SK-N-SH treated with all-trans-retinoic acid at 6 μM for 48 hours (cell line): Measurements from ENCODE around the gene CASZ1.

Experiments
- ATAC-seq: fragments of 200-7000 bp; cut with Tn5 transposase; 3 replicates; pipeline ENCODE4 v1.9.1; 2020; ENCODE audit warnings: mild to moderate bottlenecking, moderate library complexity
- ARNTL ChIP-seq: fragments of 450-650 bp; formaldehyde crosslinking; IDR thresholded peaks from 2 replicates; pipeline ENCODE4 v1.5.0; 2020; ENCODE audit warnings: low read depth, mild to moderate bottlenecking, moderate library complexity, borderline replicate concordance
- BACH2 ChIP-seq: fragments of 250-450 bp; sonication (Bioruptor Pico); IDR thresholded peaks from 2 replicates; pipeline ENCODE4 v1.9.0; 2021; ENCODE audit warnings: mild to moderate bottlenecking, borderline replicate concordance
- CSDC2 ChIP-seq: fragments of 250-450 bp; sonication (Bioruptor Pico); IDR thresholded peaks from 2 replicates; pipeline ENCODE4 v1.5.0; 2020; ENCODE audit warnings: mild to moderate bottlenecking, moderate library complexity
- ESRRG ChIP-seq: fragments of 250-450 bp; sonication (Bioruptor Pico); IDR thresholded peaks from 2 replicates; pipeline ENCODE4 v1.6.1; 2021; ENCODE audit warnings: mild to moderate bottlenecking
- GLIS3 ChIP-seq: fragments of 250-450 bp; sonication (Bioruptor Pico); IDR thresholded peaks from 2 replicates; pipeline ENCODE4 v1.5.0; 2020; ENCODE audit warnings: mild to moderate bottlenecking, moderate library complexity
- ISL1 ChIP-seq: fragments of 250-450 bp; sonication (Bioruptor Pico); IDR thresholded peaks from 2 replicates; pipeline ENCODE4 v2.1.2; 2022; ENCODE audit warnings: mild to moderate bottlenecking, moderate library complexity
- OSR1 ChIP-seq: fragments of 250-450 bp; sonication (Bioruptor Pico); IDR thresholded peaks from 2 replicates; pipeline ENCODE4 v1.8.0; 2022; ENCODE audit warnings: moderate library complexity, mild to moderate bottlenecking, inconsistent platforms
- PPARA ChIP-seq: fragments of 250-450 bp; sonication (Bioruptor Pico); IDR thresholded peaks from 2 replicates; pipeline ENCODE4 v1.5.0; 2020; ENCODE audit warnings: mild to moderate bottlenecking, borderline replicate concordance
- SNAI2 ChIP-seq: fragments of 250-450 bp; sonication (Bioruptor Pico); IDR thresholded peaks from 2 replicates; pipeline ENCODE4 v1.5.0; 2020; ENCODE audit warnings: mild to moderate bottlenecking, moderate library complexity
- TCF4 ChIP-seq: fragments of 250-450 bp; sonication (Bioruptor Pico); IDR thresholded peaks from 2 replicates; pipeline ENCODE4 v1.8.0; 2021; ENCODE audit warnings: mild to moderate bottlenecking, moderate library complexity, borderline replicate concordance
- TOX ChIP-seq: fragments of 250-450 bp; sonication (Bioruptor Pico); IDR thresholded peaks from 2 replicates; pipeline ENCODE4 v1.8.0; 2021; ENCODE audit warnings: mild to moderate bottlenecking, moderate library complexity, borderline replicate concordance
- ZC3H10 ChIP-seq: fragments of 250-450 bp; sonication (Bioruptor Pico); IDR thresholded peaks from 2 replicates; pipeline ENCODE4 v1.5.1; 2021; ENCODE audit warnings: mild to moderate bottlenecking, moderate library complexity
- ZFP3 ChIP-seq: fragments of 250-450 bp; sonication (Bioruptor Pico); IDR thresholded peaks from 2 replicates; pipeline ENCODE4 v1.5.0; 2020; ENCODE audit warnings: mild to moderate bottlenecking, moderate library complexity
- ZFP30 ChIP-seq: fragments of 450-650 bp; formaldehyde crosslinking; IDR thresholded peaks from 2 replicates; pipeline ENCODE4 v1.5.0; 2022; ENCODE audit warnings: mild to moderate bottlenecking, moderate library complexity
- ZNF565 ChIP-seq: fragments of 450-650 bp; formaldehyde crosslinking; conservative IDR thresholded peaks from 2 replicates; pipeline ENCODE4 v1.5.0; 2020; ENCODE audit warnings: low read depth, mild to moderate bottlenecking, moderate library complexity
- ZNF70 ChIP-seq: fragments of 450-650 bp; formaldehyde crosslinking; IDR thresholded peaks from 2 replicates; pipeline ENCODE4 v1.5.0; 2020; ENCODE audit warnings: mild to moderate bottlenecking, moderate library complexity
- ZNF8 ChIP-seq: fragments of 450-650 bp; formaldehyde crosslinking; IDR thresholded peaks from 2 replicates; pipeline ENCODE4 v1.5.0; 2020; ENCODE audit warnings: mild to moderate bottlenecking, moderate library complexity
- TF ChIP-seq, protein P1 (sequence below): fragments of 250-450 bp; sonication (Bioruptor Pico); IDR thresholded peaks from 2 replicates; pipeline ENCODE4 v1.5.1; 2021; ENCODE audit warnings: mild to moderate bottlenecking, moderate library complexity
- TF ChIP-seq, protein P2 (sequence below): fragments of 250-450 bp; sonication (Bioruptor Pico); IDR thresholded peaks from 2 replicates; pipeline ENCODE4 v1.5.1; 2020; ENCODE audit warnings: low read depth, mild to moderate bottlenecking, moderate library complexity
- TF ChIP-seq, protein P3 (sequence below): fragments of 250-450 bp; sonication (Bioruptor Pico); IDR thresholded peaks from 2 replicates; pipeline ENCODE4 v1.8.0; 2021; ENCODE audit warnings: low read depth, mild to moderate bottlenecking, moderate library complexity, borderline replicate concordance
- TF ChIP-seq, protein P4 (sequence below): fragments of 250-450 bp; sonication (Bioruptor Pico); IDR thresholded peaks from 2 replicates; pipeline ENCODE4 v1.5.0; 2020; ENCODE audit warnings: mild to moderate bottlenecking, moderate library complexity
- TF ChIP-seq, protein P5 (sequence below): fragments of 250-450 bp; sonication (Bioruptor Pico); IDR thresholded peaks from 2 replicates; pipeline ENCODE4 v1.8.0; 2020; ENCODE audit warnings: mild to moderate bottlenecking, moderate library complexity, borderline replicate concordance

The CASZ1 gene

DNA sequence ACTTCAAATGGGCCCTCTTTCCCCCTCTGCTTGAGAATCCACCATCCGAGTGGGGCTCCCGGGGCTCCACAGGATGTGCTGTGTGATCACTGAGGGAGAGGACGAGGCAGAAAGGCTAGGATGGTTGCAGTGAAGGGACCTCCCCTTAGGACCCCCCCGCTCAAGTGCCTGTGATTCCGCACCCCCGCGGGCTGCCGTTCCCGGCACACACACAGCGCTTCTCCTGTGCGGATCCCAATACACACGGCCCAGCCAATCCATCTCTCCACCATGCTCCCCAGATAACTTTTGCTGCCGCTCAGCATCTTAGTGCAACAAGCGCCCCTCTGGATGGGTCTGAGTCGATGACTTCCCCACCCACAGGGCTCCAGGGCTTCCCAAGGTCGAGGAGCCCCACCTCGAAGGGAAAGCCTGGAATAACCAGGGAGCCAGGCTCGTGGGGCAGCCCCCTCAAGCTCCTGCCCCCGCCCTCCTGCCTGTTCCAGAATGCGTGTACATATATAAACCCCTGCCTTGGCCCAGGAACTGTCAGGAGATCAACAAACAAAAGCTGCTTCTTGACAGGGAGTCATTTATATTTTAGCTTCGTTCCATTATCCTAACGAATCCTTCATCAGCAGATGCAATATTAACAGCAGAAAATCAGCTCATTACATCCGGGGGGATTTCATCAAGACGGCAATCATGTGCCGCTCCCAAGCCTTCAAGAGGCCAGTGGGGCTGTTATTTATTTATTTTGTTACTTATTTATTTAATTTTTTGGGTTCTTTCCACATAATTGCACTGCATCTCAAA lies 83.7 kb downstream of the CASZ1 start:
- TF ChIP-seq, protein P1, sequence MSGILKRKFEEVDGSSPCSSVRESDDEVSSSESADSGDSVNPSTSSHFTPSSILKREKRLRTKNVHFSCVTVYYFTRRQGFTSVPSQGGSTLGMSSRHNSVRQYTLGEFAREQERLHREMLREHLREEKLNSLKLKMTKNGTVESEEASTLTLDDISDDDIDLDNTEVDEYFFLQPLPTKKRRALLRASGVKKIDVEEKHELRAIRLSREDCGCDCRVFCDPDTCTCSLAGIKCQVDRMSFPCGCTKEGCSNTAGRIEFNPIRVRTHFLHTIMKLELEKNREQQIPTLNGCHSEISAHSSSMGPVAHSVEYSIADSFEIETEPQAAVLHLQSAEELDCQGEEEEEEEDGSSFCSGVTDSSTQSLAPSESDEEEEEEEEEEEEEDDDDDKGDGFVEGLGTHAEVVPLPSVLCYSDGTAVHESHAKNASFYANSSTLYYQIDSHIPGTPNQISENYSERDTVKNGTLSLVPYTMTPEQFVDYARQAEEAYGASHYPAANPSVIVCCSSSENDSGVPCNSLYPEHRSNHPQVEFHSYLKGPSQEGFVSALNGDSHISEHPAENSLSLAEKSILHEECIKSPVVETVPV = no peak
- TF ChIP-seq ZFP3 (CRISPR knock-in tag) (no peak), CSDC2 (CRISPR knock-in tag) (no peak), TCF4 (no peak), SNAI2 (CRISPR knock-in tag) (no peak), OSR1 (CRISPR knock-in tag) (no peak), ZFP30 (CRISPR knock-in tag) (no peak), PPARA (CRISPR knock-in tag) (no peak), BACH2 (no peak), ESRRG (CRISPR knock-in tag) (no peak), ISL1 (CRISPR knock-in tag) (no peak), ZNF8 (CRISPR knock-in tag) (no peak), TOX (CRISPR knock-in tag) (no peak), ZC3H10 (CRISPR knock-in tag) (no peak), ZNF70 (CRISPR knock-in tag) (no peak), GLIS3 (CRISPR knock-in tag) (no peak)
- TF ChIP-seq, protein P2, sequence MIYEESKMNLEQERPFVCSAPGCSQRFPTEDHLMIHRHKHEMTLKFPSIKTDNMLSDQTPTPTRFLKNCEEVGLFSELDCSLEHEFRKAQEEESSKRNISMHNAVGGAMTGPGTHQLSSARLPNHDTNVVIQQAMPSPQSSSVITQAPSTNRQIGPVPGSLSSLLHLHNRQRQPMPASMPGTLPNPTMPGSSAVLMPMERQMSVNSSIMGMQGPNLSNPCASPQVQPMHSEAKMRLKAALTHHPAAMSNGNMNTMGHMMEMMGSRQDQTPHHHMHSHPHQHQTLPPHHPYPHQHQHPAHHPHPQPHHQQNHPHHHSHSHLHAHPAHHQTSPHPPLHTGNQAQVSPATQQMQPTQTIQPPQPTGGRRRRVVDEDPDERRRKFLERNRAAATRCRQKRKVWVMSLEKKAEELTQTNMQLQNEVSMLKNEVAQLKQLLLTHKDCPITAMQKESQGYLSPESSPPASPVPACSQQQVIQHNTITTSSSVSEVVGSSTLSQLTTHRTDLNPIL (CRISPR knock-in tag) = no peak
- TF ChIP-seq, protein P3, sequence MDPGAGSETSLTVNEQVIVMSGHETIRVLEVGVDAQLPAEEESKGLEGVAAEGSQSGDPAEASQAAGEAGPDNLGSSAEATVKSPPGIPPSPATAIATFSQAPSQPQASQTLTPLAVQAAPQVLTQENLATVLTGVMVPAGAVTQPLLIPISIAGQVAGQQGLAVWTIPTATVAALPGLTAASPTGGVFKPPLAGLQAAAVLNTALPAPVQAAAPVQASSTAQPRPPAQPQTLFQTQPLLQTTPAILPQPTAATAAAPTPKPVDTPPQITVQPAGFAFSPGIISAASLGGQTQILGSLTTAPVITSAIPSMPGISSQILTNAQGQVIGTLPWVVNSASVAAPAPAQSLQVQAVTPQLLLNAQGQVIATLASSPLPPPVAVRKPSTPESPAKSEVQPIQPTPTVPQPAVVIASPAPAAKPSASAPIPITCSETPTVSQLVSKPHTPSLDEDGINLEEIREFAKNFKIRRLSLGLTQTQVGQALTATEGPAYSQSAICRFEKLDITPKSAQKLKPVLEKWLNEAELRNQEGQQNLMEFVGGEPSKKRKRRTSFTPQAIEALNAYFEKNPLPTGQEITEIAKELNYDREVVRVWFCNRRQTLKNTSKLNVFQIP (CRISPR knock-in tag) = no peak
- TF ChIP-seq, protein P4, sequence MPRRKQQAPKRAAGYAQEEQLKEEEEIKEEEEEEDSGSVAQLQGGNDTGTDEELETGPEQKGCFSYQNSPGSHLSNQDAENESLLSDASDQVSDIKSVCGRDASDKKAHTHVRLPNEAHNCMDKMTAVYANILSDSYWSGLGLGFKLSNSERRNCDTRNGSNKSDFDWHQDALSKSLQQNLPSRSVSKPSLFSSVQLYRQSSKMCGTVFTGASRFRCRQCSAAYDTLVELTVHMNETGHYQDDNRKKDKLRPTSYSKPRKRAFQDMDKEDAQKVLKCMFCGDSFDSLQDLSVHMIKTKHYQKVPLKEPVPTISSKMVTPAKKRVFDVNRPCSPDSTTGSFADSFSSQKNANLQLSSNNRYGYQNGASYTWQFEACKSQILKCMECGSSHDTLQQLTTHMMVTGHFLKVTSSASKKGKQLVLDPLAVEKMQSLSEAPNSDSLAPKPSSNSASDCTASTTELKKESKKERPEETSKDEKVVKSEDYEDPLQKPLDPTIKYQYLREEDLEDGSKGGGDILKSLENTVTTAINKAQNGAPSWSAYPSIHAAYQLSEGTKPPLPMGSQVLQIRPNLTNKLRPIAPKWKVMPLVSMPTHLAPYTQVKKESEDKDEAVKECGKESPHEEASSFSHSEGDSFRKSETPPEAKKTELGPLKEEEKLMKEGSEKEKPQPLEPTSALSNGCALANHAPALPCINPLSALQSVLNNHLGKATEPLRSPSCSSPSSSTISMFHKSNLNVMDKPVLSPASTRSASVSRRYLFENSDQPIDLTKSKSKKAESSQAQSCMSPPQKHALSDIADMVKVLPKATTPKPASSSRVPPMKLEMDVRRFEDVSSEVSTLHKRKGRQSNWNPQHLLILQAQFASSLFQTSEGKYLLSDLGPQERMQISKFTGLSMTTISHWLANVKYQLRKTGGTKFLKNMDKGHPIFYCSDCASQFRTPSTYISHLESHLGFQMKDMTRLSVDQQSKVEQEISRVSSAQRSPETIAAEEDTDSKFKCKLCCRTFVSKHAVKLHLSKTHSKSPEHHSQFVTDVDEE (CRISPR knock-in tag) = no peak
- no peak for ATAC-seq

DNA sequence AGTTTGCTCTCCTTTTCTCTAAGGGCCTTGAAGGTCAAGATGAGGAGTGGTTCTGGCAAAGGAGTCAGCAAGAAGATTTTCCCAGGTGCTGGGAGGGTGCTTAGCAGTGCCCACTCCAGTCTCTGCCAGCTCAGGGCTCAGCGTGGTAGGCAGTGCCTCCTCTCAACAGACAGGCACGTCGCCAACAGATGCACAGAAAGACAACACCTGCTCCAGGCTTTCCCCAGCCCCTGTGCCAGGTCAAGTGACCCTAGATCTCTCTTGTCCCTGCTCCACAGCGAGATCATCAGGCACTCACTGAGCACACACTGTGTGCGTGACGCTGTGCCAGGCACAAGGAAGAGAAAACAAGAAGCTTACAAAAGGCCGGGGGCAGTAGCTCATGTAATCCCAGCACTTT lies 86.0 kb downstream of the CASZ1 start:
- TF ChIP-seq ZFP30 (CRISPR knock-in tag) (no peak), ZNF8 (CRISPR knock-in tag) (no peak), GLIS3 (CRISPR knock-in tag) (no peak), BACH2 (no peak), ESRRG (CRISPR knock-in tag) (no peak), ZNF70 (CRISPR knock-in tag) (no peak), SNAI2 (CRISPR knock-in tag) (no peak), ARNTL (CRISPR knock-in tag) (no peak), ISL1 (CRISPR knock-in tag) (no peak), ZFP3 (CRISPR knock-in tag) (no peak), ZNF565 (CRISPR knock-in tag) (no peak), CSDC2 (CRISPR knock-in tag) (no peak), TCF4 (no peak)
- TF ChIP-seq, protein P1 = no peak
- TF ChIP-seq, protein P3 (CRISPR knock-in tag) = no peak
- TF ChIP-seq, protein P5, sequence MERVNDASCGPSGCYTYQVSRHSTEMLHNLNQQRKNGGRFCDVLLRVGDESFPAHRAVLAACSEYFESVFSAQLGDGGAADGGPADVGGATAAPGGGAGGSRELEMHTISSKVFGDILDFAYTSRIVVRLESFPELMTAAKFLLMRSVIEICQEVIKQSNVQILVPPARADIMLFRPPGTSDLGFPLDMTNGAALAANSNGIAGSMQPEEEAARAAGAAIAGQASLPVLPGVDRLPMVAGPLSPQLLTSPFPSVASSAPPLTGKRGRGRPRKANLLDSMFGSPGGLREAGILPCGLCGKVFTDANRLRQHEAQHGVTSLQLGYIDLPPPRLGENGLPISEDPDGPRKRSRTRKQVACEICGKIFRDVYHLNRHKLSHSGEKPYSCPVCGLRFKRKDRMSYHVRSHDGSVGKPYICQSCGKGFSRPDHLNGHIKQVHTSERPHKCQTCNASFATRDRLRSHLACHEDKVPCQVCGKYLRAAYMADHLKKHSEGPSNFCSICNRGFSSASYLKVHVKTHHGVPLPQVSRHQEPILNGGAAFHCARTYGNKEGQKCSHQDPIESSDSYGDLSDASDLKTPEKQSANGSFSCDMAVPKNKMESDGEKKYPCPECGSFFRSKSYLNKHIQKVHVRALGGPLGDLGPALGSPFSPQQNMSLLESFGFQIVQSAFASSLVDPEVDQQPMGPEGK = no peak
- TF ChIP-seq, protein P2 (CRISPR knock-in tag) = no peak
- ATAC-seq = no peak
